ENCODE data around the gene AKAP1. TPM values are rescaled to one million over a fixed set of nuclear protein-coding genes. Genes with fewer than 3 reads are reported as not detected.

AKAP1 gene, protein sequence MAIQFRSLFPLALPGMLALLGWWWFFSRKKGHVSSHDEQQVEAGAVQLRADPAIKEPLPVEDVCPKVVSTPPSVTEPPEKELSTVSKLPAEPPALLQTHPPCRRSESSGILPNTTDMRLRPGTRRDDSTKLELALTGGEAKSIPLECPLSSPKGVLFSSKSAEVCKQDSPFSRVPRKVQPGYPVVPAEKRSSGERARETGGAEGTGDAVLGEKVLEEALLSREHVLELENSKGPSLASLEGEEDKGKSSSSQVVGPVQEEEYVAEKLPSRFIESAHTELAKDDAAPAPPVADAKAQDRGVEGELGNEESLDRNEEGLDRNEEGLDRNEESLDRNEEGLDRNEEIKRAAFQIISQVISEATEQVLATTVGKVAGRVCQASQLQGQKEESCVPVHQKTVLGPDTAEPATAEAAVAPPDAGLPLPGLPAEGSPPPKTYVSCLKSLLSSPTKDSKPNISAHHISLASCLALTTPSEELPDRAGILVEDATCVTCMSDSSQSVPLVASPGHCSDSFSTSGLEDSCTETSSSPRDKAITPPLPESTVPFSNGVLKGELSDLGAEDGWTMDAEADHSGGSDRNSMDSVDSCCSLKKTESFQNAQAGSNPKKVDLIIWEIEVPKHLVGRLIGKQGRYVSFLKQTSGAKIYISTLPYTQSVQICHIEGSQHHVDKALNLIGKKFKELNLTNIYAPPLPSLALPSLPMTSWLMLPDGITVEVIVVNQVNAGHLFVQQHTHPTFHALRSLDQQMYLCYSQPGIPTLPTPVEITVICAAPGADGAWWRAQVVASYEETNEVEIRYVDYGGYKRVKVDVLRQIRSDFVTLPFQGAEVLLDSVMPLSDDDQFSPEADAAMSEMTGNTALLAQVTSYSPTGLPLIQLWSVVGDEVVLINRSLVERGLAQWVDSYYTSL
- total RNA-seq = 17.2 and 31.9 TPM in 2 replicates

GRCh38 chr17:57084802-57085447, at the start of gene AKAP1:
Gene AKAP1 (plus strand): TSS chr17:57085246. CDS start chr17:57105465, 20,219 bp downstream.

Other genes with a start within 250 kb of the AKAP1 start
- gene TRIM25, start 171.2 kb upstream of the AKAP1 start, total RNA-seq = 16.2 and 23.6 TPM in 2 replicates
- gene COIL, start 124.2 kb upstream of the AKAP1 start, total RNA-seq = 12.1 and 15.2 TPM in 2 replicates
- 65.1 and 66.9 TPM in 2 replicates for gene SCPEP1, start 107.1 kb upstream of the AKAP1 start, total RNA-seq
- gene MSI2, start 171.3 kb downstream of the AKAP1 start, total RNA-seq = 12.5 and 14.5 TPM in 2 replicates